Left ventricle myocardium superior (tissue), 1 donor: ENCODE results near the gene PRELP. TPM values are rescaled to one million over a fixed set of nuclear protein-coding genes. Genes with fewer than 3 reads are reported as not detected.
"Not testable (repeated sequence)": the region's sequence is repeated elsewhere in the genome, so short reads cannot be mapped to it uniquely, and the experiment has no call there.

Source experiments
- ATAC-seq: fragments of 200-7000 bp; cut with Tn5 transposase; one replicate; pipeline ENCODE4 v1.9.1; 2020; ENCODE audit warnings: mild to moderate bottlenecking, moderate library complexity
- DNase-seq: peaks from one replicate; pipeline ENCODE4 v3.0.0-alpha.2; 2020
- intact Hi-C: fragments of 100-400 bp; cut with micrococcal nuclease; formaldehyde crosslinking; loops from one replicate; pipeline ENCODE4 v1.11.0; 2022
- total RNA-seq: library from RNA; stranded (reverse); fragmentation: NEBNext Ultra II Directional; extraction: Animal tissue kit (Norgen Biotek cat#: 25700); gene quantifications from one replicate; pipeline ENCODE4 v1.2.1, GENCODE V29; 2021
- donor health status: DM: no; HTN: yes; CAD: no; lungs with severe emphysema.

PRELP gene
- total RNA-seq, 1 donor from 2014 or later = 22.5 TPM

GRCh38 chr1:203517426-203518110 is 42.0 kb downstream of the PRELP start:
- DNase-seq (no peak), ATAC-seq (no peak)
- intact Hi-C loops = no loop called here

GRCh38 chr1:203518139-203518538 is 42.5 kb downstream of the PRELP start:
- intact Hi-C loops, ATAC-seq, DNase-seq: not testable (repeated sequence)

- intact Hi-C loops = no loop called here
- no peak for ATAC-seq
- DNase-seq = no peak
These were observed 42.9 kb downstream of the PRELP start for GRCh38 chr1:203518541-203518940.

- ATAC-seq (no peak), DNase-seq (no peak)
- intact Hi-C loops = no loop called here
These were observed 43.6 kb downstream of the PRELP start for GRCh38 chr1:203519053-203519840.

GRCh38 chr1:203519896-203520295 is 44.3 kb downstream of the PRELP start:
- no peak for ATAC-seq
- intact Hi-C loops = no loop called here
- DNase-seq = no peak

- intact Hi-C loops = no loop called here
- DNase-seq (no peak), ATAC-seq (no peak)
These were observed 44.7 kb downstream of the PRELP start for GRCh38 chr1:203520315-203520714.

- intact Hi-C loops = no loop called here
- no peak for DNase-seq
- ATAC-seq = peak; percentile 40
These were observed 45.6 kb downstream of the PRELP start for GRCh38 chr1:203521074-203521794.

GRCh38 chr1:203521812-203522211 is 46.2 kb downstream of the PRELP start:
- intact Hi-C loops = no loop called here
- peak; percentile 10 for ATAC-seq
- no peak for DNase-seq

- intact Hi-C loops = no loop called here
- DNase-seq = no peak
- peak; percentile 66 for ATAC-seq
These were observed 46.6 kb downstream of the PRELP start for GRCh38 chr1:203522237-203522636.

GRCh38 chr1:203523667-203524066 is 48.1 kb downstream of the PRELP start:
- ATAC-seq (no peak), DNase-seq (no peak)
- intact Hi-C loops = no loop called here

GRCh38 chr1:203524152-203524551 is 48.5 kb downstream of the PRELP start:
- ATAC-seq (peak; percentile 48), DNase-seq (no peak)
- intact Hi-C loops = no loop called here

- intact Hi-C loops = no loop called here
- DNase-seq (no peak), ATAC-seq (peak; percentile 4)
These were observed 49.2 kb downstream of the PRELP start for GRCh38 chr1:203524824-203525223.

- no peak for DNase-seq
- intact Hi-C loops = no loop called here
- no peak for ATAC-seq
These were observed 50.1 kb downstream of the PRELP start for GRCh38 chr1:203525685-203526084.

GRCh38 chr1:203526130-203526529 is 50.5 kb downstream of the PRELP start:
- no peak for ATAC-seq
- no peak for DNase-seq
- intact Hi-C loops = no loop called here

- no peak for ATAC-seq
- DNase-seq = no peak
- intact Hi-C loops = no loop called here
These were observed 51.0 kb downstream of the PRELP start for GRCh38 chr1:203526572-203526971.

GRCh38 chr1:203527013-203527412 is 51.4 kb downstream of the PRELP start:
- intact Hi-C loops = no loop called here
- DNase-seq (no peak), ATAC-seq (no peak)

GRCh38 chr1:203528063-203528462 is 52.5 kb downstream of the PRELP start:
- ATAC-seq (no peak), DNase-seq (no peak)

GRCh38 chr1:203528976-203529835 is 53.6 kb downstream of the PRELP start:
- intact Hi-C loops = no loop called here
- no peak for ATAC-seq
- DNase-seq = no peak

More at GRCh38 chr1:203528063-203528462, 52.5 kb downstream of the PRELP start:
- intact Hi-C loops = no loop called here

GRCh38 chr1:203531063-203531462 is 55.5 kb downstream of the PRELP start:
- DNase-seq (no peak), ATAC-seq (no peak)
- intact Hi-C loops = no loop called here
